Endodermal cell (in vitro differentiated cells): ENCODE measurements around the gene EVI5L. TPM values are rescaled to one million over a fixed set of nuclear protein-coding genes. Genes with fewer than 3 reads are reported as not detected.

ENCODE experiments used
- DNase-seq: peaks from one replicate; pipeline ENCODE4 v3.0.0-alpha.2; 2017
- H3K27ac ChIP-seq: 2 replicates; pipeline ENCODE4 v1.5.1; 2013; ENCODE audit warnings: mild to moderate bottlenecking, low read depth, low read length, moderate library complexity
- H3K27me3 ChIP-seq: 2 replicates; pipeline ENCODE4 v1.6.1; 2013; ENCODE audit warnings: mild to moderate bottlenecking, low read length, moderate library complexity; ENCODE audit not compliant: insufficient read depth, control insufficient read depth, poor library complexity, severe bottlenecking
- H3K36me3 ChIP-seq: 2 replicates; pipeline ENCODE4 v1.7.0; 2013; ENCODE audit warnings: mild to moderate bottlenecking, low read length, moderate library complexity; ENCODE audit not compliant: control insufficient read depth, insufficient read depth
- H3K4me1 ChIP-seq: one replicate; pipeline ENCODE4 v1.7.0; 2013; ENCODE audit warnings: low read length; ENCODE audit not compliant: control insufficient read depth, insufficient read depth
- H3K4me3 ChIP-seq: 2 replicates; pipeline ENCODE4 v1.5.1; 2013; ENCODE audit warnings: mild to moderate bottlenecking, low read length, moderate library complexity
- H3K9ac ChIP-seq: 2 replicates; pipeline ENCODE4 v1.6.1; 2013; ENCODE audit warnings: mild to moderate bottlenecking, low read length, moderate library complexity; ENCODE audit not compliant: poor library complexity, severe bottlenecking; ENCODE audit errors: extremely low read depth
- H3K9me3 ChIP-seq: 2 replicates; pipeline ENCODE4 v1.6.1; 2013; ENCODE audit warnings: mild to moderate bottlenecking, low read length, moderate library complexity; ENCODE audit not compliant: control insufficient read depth
- H3K27ac Mint-ChIP-seq: 2 replicates; pipeline ENCODE4 v1.8.0; 2020; ENCODE audit warnings: mixed read lengths
- H3K27me3 Mint-ChIP-seq: 2 replicates; pipeline ENCODE4 v1.8.0; 2021; ENCODE audit warnings: mild to moderate bottlenecking, mixed read lengths; ENCODE audit not compliant: insufficient read depth
- H3K36me3 Mint-ChIP-seq: 2 replicates; pipeline ENCODE4 v1.8.0; 2020; ENCODE audit warnings: low read depth, mixed read lengths
- H3K4me1 Mint-ChIP-seq: 2 replicates; pipeline ENCODE4 v1.8.0; 2020; ENCODE audit warnings: mixed read lengths
- H3K4me3 Mint-ChIP-seq: 2 replicates; pipeline ENCODE4 v1.8.0; 2020; ENCODE audit warnings: mild to moderate bottlenecking, moderate library complexity, mixed read lengths
- H3K9me3 Mint-ChIP-seq: 2 replicates; pipeline ENCODE4 v1.8.0; 2020; ENCODE audit warnings: mild to moderate bottlenecking, mixed read lengths
- WGBS, 2 experiments: methylation state at CpG; one replicate each; pipeline versions ENCODE4 v1.1.5 to v1.1.7; 2013; ENCODE audit warnings: missing lambda C conversion rate in 2 of 2, mixed read lengths in 1 of 2; ENCODE audit not compliant: insufficient coverage in 1 of 2, insufficient read length in 1 of 2; 5-methylcytosine and 5-hydroxymethylcytosine counted together
- total RNA-seq, 2 donors: library from RNA; stranded (reverse); fragmentation: NEBNext Ultra II Directional in 1 of 2; extraction: Animal tissue kit (Norgen Biotek cat#: 25700) in 1 of 2; gene quantifications; 2 replicates in 1 of 2; 3 replicates in 1 of 2; pipeline ENCODE4 v1.2.1, GENCODE V29; 2021
- TF ChIP-seq, protein P1 (sequence below): fragments of 200-600 bp; sonication (generic); conservative IDR thresholded peaks from 2 replicates; pipeline ENCODE4 v1.5.0; 2021; ENCODE audit warnings: antibody characterized with exemption, mild to moderate bottlenecking

The EVI5L gene
- total RNA-seq, 2 donors from 2014 or later, result 6.4 to 9.2 TPM

DNA sequence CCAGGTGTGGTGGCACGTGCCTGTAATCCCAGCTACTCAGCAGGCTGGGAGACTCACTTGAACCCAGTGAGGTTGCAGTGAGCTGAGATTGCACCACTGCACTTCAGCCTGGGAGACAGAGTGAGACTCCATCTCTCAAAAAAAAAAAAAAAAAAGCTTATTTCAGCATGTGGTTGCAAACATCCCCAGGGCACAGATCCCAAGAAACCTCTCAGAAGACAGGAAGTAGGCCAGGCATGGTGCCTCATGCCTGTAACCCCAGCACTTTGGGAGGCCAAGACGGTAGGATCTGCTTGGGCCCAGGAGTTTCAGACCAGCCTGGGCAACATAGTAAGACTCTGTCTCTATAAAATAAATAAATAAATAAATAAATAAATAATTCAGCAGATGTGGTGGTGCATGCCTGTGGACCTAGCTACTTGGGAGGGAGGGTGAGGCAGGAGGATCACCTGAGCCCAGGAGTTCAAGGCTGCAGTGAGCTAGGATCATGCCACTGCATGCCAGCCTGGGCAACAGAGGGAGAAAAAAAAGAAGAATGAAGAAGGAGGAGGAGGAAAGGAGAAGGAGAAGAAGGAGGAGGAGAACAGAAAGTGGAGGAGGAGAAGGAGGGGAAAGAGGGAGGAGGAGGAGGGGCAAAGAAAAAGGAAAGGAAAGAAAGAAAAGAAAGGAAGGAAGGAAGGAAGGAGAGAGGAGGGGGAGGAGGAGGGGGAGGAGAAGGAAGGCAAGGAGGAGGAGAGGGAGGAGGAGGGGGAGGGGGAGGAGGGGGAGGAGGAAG is 54.0 kb downstream of the EVI5L start:
- peaks cover 31% of the 10 kb centered on the region for H3K27me3 Mint-ChIP-seq
- no peaks in the 10 kb centered on the region for H3K4me1 ChIP-seq
- H3K9me3 Mint-ChIP-seq, result no peaks in the 10 kb centered on the region
- TF ChIP-seq, protein P1, sequence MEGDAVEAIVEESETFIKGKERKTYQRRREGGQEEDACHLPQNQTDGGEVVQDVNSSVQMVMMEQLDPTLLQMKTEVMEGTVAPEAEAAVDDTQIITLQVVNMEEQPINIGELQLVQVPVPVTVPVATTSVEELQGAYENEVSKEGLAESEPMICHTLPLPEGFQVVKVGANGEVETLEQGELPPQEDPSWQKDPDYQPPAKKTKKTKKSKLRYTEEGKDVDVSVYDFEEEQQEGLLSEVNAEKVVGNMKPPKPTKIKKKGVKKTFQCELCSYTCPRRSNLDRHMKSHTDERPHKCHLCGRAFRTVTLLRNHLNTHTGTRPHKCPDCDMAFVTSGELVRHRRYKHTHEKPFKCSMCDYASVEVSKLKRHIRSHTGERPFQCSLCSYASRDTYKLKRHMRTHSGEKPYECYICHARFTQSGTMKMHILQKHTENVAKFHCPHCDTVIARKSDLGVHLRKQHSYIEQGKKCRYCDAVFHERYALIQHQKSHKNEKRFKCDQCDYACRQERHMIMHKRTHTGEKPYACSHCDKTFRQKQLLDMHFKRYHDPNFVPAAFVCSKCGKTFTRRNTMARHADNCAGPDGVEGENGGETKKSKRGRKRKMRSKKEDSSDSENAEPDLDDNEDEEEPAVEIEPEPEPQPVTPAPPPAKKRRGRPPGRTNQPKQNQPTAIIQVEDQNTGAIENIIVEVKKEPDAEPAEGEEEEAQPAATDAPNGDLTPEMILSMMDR, result no peak
- H3K9ac ChIP-seq, result no peak overlapping the region
- no peak overlapping the region for H3K27ac ChIP-seq
- H3K4me3 Mint-ChIP-seq, result no peak overlapping the region
- no peak overlapping the region for H3K4me3 ChIP-seq
- no peaks in the 10 kb centered on the region for H3K9me3 ChIP-seq
- H3K4me1 Mint-ChIP-seq, result no peaks in the 10 kb centered on the region
- WGBS, 2 experiments, result 56 to 75% methylated on average over 1 to 2 of the region's 2 CpGs
- DNase-seq, result no peak
- H3K36me3 ChIP-seq, result no peaks in the 10 kb centered on the region
- no peaks in the 10 kb centered on the region for H3K36me3 Mint-ChIP-seq
- H3K27ac Mint-ChIP-seq, result no peak overlapping the region
- H3K27me3 ChIP-seq, result no peaks in the 10 kb centered on the region

DNA sequence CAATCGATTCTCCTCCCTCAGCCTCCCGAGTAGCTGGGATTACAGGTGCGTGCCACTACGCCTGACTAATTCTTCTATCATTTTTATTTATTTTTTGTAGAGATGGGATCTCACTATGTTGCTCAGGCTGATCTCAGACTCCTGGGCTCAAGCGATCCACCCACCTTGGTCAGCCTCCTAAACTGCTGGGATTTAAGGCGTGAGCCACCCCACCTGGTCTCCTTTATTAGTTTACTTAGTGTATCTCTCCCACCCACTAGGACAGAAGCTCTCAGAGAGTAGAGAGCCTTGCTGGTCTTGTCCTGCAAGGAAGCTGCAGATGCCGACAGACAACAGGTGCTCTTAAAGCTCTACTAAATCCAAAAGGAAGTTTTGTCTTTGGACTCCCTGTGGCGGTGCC is 55.8 kb downstream of the EVI5L start:
- Histone ChIP-seq H3K4me1 (no peaks in the 10 kb centered on the region), H3K36me3 (no peaks in the 10 kb centered on the region), H3K4me3 (no peak overlapping the region), H3K9me3 (no peaks in the 10 kb centered on the region), H3K9ac (no peak overlapping the region), H3K27ac (no peak overlapping the region), H3K27me3 (no peaks in the 10 kb centered on the region)
- Mint-ChIP-seq H3K36me3 (no peaks in the 10 kb centered on the region), H3K4me3 (no peak overlapping the region), H3K27ac (no peak overlapping the region), H3K27me3 (peaks cover 41% of the 10 kb centered on the region), H3K4me1 (no peaks in the 10 kb centered on the region), H3K9me3 (no peaks in the 10 kb centered on the region)
- TF ChIP-seq, protein P1, result no peak
- DNase-seq, result no peak
- whole genome bisulfite sequencing, 2 experiments, result 91 to 100% methylated on average over 4 to 6 of the region's 8 CpGs

DNA sequence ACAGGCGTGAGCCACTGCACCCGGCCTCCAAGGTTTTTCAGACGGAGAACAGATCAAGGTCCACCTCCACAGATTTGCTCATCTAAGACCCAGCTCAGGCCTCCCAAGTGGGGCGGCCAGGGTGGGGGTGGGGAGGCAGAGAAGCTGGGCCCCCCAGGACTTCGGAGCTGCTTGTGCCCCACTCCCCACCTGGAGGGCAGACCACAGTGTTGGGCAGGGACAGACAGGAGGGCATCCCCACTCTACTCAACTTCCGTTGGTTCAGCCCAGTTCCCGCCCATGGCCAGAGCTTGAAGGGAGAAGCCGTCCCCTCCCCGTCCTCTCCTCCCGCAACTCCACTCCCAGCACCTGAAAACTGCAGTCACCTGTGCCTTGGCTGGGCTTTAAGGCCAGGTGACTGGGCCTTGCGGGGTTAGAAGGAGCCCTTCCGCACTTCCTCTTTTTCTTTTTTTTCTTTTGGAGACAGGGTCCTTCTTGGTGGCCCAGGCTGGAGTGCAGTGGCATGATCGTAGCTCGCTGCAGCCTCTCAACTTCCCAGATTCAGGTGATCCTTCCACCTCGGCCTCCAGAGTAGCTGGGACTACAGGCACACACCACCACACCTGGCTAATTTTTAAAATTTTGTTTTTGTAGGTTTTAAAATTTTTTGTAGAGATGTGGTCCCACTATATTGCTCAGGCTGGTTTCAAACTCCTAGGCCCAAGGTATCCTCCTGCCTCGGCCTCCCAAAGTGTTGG is 57.6 kb downstream of the EVI5L start:
- no peak overlapping the region for H3K4me3 ChIP-seq
- H3K36me3 ChIP-seq, result no peaks in the 10 kb centered on the region
- H3K9ac ChIP-seq, result no peak overlapping the region
- H3K9me3 ChIP-seq, result no peaks in the 10 kb centered on the region
- Mint-ChIP-seq H3K27ac (no peak overlapping the region), H3K27me3 (peaks cover 39% of the 10 kb centered on the region), H3K36me3 (no peaks in the 10 kb centered on the region), H3K4me1 (no peaks in the 10 kb centered on the region), H3K4me3 (peak overlapping the region; percentile 53), H3K9me3 (no peaks in the 10 kb centered on the region)
- DNase-seq, result no peak
- 86 to 89% methylated on average over 12 to 16 of the region's 16 CpGs for WGBS, 2 experiments
- no peaks in the 10 kb centered on the region for H3K4me1 ChIP-seq
- no peaks in the 10 kb centered on the region for H3K27me3 ChIP-seq
- TF ChIP-seq, protein P1, result no peak
- no peak overlapping the region for H3K27ac ChIP-seq
